IMR-90 (cell line): Measurements from ENCODE around the gene CDKAL1.

Experiments used
- MXI1 ChIP-seq: IDR thresholded peaks from 2 replicates; pipeline ENCODE4 v1.6.1; 2012; ENCODE audit warnings: low read depth, mild to moderate bottlenecking, low read length, moderate library complexity, borderline replicate concordance
- RCOR1 ChIP-seq: IDR thresholded peaks from 2 replicates; pipeline ENCODE4 v1.6.1; 2012; ENCODE audit warnings: mild to moderate bottlenecking, low read length, improper control_type of control experiment; ENCODE audit not compliant: insufficient replicate concordance

DNA sequence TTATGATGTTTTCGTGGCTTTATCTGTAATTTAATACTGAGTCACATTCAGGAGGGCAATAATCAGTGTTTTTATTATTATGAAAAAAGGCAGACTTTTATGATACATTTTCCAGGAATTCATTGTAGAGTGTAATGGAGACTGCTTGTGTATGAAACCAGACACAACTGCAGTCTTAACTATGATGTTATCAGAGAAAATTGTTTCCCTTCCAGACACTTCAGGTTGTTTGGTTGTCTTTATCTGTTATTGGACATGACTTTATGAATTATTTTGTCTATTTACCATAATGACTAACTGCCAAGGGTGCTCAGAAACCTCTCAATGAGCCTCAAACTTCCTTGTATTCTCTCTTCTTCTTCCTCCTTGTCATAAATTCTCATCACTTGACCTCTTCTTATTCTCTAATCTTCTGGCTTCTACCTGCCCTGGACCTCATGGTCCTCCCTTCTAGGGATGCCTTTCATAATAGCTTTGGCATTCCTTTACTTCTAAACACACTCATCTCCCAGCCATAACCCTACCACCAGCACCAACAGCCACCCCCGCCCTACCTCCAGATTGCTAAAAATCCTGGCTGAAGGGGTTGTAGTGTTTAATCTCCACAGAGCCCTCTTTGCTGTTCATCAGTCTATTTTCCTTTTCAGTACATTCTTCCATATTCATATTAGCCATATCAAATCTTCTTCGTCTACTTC, 492.5 kb downstream of the CDKAL1 start:
- no peak for TF ChIP-seq MXI1
- no peak for TF ChIP-seq RCOR1
